Activated CD4-positive, alpha-beta T cell treated with anti-CD3 and anti-CD28 coated beads, Interleukin-2, amount 10 ng/mL, durations not matched to agents 7 days and 5 days (primary cell): ENCODE measurements around the gene NAPB. TPM values are rescaled to one million over a fixed set of nuclear protein-coding genes. Genes with fewer than 3 reads are reported as not detected.

Experiments used
- CTCF ChIA-PET: fragments of 350-600 bp; sonication (Branson Sonifier 250); formaldehyde crosslinking; loops from one replicate; lab custom pipeline; 2021; ENCODE audit warnings: antibody characterized with exemption; lab: Charles Lee
- POLR2A ChIA-PET: fragments of 350-600 bp; sonication (Branson Sonifier 250); formaldehyde crosslinking; loops from one replicate; lab custom pipeline; 2021; ENCODE audit warnings: antibody characterized with exemption; lab: Charles Lee
- DNase-seq: peaks from one replicate; pipeline ENCODE4 v3.0.0-alpha.2; 2020
- H3K27ac Mint-ChIP-seq: one replicate; pipeline ENCODE4 v1.8.0; 2021; ENCODE audit warnings: mild to moderate bottlenecking, moderate library complexity, mixed read lengths
- H3K27me3 Mint-ChIP-seq: one replicate; pipeline ENCODE4 v1.8.0; 2021; ENCODE audit warnings: mixed read lengths
- H3K36me3 Mint-ChIP-seq: one replicate; pipeline ENCODE4 v1.8.0; 2021; ENCODE audit warnings: low read depth, mixed read lengths
- H3K4me1 Mint-ChIP-seq: one replicate; pipeline ENCODE4 v1.8.0; 2021; ENCODE audit warnings: mixed read lengths
- H3K4me3 Mint-ChIP-seq: one replicate; pipeline ENCODE4 v1.8.0; 2021; ENCODE audit warnings: mild to moderate bottlenecking, moderate library complexity, mixed read lengths
- H3K9me3 Mint-ChIP-seq: one replicate; pipeline ENCODE4 v1.8.0; 2021; ENCODE audit warnings: mixed read lengths
- total RNA-seq, 2 experiments: library from RNA; stranded (reverse); gene quantifications; one replicate each; pipeline ENCODE4 v1.2.3, GENCODE V29; 2021

Gene NAPB
- total RNA-seq, 2 experiments from 2014 or later: 14.9 to 15.4 TPM

GRCh38 chr20:23325107-23325506, 96.2 kb downstream of the NAPB start:
- no peak overlapping the region for H3K4me3 Mint-ChIP-seq
- no peak overlapping the region for H3K27ac Mint-ChIP-seq
- no peaks in the 10 kb centered on the region for H3K36me3 Mint-ChIP-seq
- no peak for DNase-seq
- H3K27me3 Mint-ChIP-seq: no peaks in the 10 kb centered on the region
- ChIA-PET POLR2A (no interaction called here), CTCF (no interaction called here)
- H3K4me1 Mint-ChIP-seq: no peaks in the 10 kb centered on the region
- H3K9me3 Mint-ChIP-seq: no peaks in the 10 kb centered on the region

Other genes with a start within 250 kb of the NAPB start
- gene NXT1, start 70.7 kb downstream of the NAPB start, total RNA-seq: 10 to 100 TPM; 28.1 to 28.2 TPM
- 10 to 100 TPM; 12.3 to 15.5 TPM for gene GZF1, start 59.3 kb downstream of the NAPB start, total RNA-seq
- gene CSTL1, start 18.2 kb upstream of the NAPB start, total RNA-seq: not detected
- gene CST11, start 31.4 kb upstream of the NAPB start, total RNA-seq: not detected
- gene CST8, start 69.6 kb upstream of the NAPB start, total RNA-seq: not detected
- not detected for gene CST9L, start 147.0 kb upstream of the NAPB start, total RNA-seq
- not detected for gene CST9, start 184.4 kb upstream of the NAPB start, total RNA-seq
- gene CST3, start 216.5 kb upstream of the NAPB start, total RNA-seq: 1 to 10 TPM; 1.6 to 2.1 TPM